Measurements from ENCODE around the gene ADA. TPM values are rescaled to one million over a fixed set of nuclear protein-coding genes. Genes with fewer than 3 reads are reported as not detected.

ADA gene
- total RNA-seq, 1 donor from 2014 or later = 11.4 TPM

GRCh38 chr20:44584162-44584561 lies 67.3 kb downstream of the ADA start:
- H3K27me3 Mint-ChIP-seq (ENCODE audit: low read depth) = no peaks in the 10 kb centered on the region
- no peak for DNase-seq (ENCODE audit: low spot score)
- H3K27ac Mint-ChIP-seq (ENCODE audit: unreplicated experiment) = no peak overlapping the region
- no peak overlapping the region for H3K4me3 Mint-ChIP-seq (ENCODE audit: unreplicated experiment)
- no peak for TF ChIP-seq CTCF (IDR thresholded peaks at IDR 0.05)
- no peaks in the 10 kb centered on the region for H3K9me3 Mint-ChIP-seq (ENCODE audit: low read depth)
- no peaks in the 10 kb centered on the region for H3K36me3 Mint-ChIP-seq (ENCODE audit: low read depth)
- H3K4me1 Mint-ChIP-seq (ENCODE audit: low read depth) = peaks cover 95% of the 10 kb centered on the region

- peak overlapping the region; percentile 67 for H3K4me3 Mint-ChIP-seq (ENCODE audit: unreplicated experiment)
- no peak for TF ChIP-seq CTCF (IDR thresholded peaks at IDR 0.05)
- H3K36me3 Mint-ChIP-seq (ENCODE audit: low read depth) = no peaks in the 10 kb centered on the region
- no peaks in the 10 kb centered on the region for H3K9me3 Mint-ChIP-seq (ENCODE audit: low read depth)
- no peaks in the 10 kb centered on the region for H3K27me3 Mint-ChIP-seq (ENCODE audit: low read depth)
- H3K4me1 Mint-ChIP-seq (ENCODE audit: low read depth) = peaks cover 87% of the 10 kb centered on the region
- no peak for DNase-seq (ENCODE audit: low spot score)
- H3K27ac Mint-ChIP-seq (ENCODE audit: unreplicated experiment) = peak overlapping the region; percentile 94
Measured at GRCh38 chr20:44583157-44583556, 68.3 kb downstream of the ADA start.

- Mint-ChIP-seq H3K36me3 (ENCODE audit: low read depth) (no peaks in the 10 kb centered on the region), H3K27me3 (ENCODE audit: low read depth) (no peaks in the 10 kb centered on the region), H3K9me3 (ENCODE audit: low read depth) (no peaks in the 10 kb centered on the region), H3K4me3 (ENCODE audit: unreplicated experiment) (peak within 1 kb of the TSS; percentile 67), H3K4me1 (ENCODE audit: low read depth) (peaks cover 82% of the 10 kb centered on the region), H3K27ac (ENCODE audit: unreplicated experiment) (peak within 1 kb of the TSS; percentile 94)
- no peak for TF ChIP-seq CTCF (IDR thresholded peaks at IDR 0.05)
- no peak for DNase-seq (ENCODE audit: low spot score)
Measured at GRCh38 chr20:44582311-44583025, 69.0 kb downstream of the ADA start, which contains the start of gene PKIG. PKIG (plus strand) TSS chr20:44582579; CDS start chr20:44614557, 31,978 bp downstream.

DNA sequence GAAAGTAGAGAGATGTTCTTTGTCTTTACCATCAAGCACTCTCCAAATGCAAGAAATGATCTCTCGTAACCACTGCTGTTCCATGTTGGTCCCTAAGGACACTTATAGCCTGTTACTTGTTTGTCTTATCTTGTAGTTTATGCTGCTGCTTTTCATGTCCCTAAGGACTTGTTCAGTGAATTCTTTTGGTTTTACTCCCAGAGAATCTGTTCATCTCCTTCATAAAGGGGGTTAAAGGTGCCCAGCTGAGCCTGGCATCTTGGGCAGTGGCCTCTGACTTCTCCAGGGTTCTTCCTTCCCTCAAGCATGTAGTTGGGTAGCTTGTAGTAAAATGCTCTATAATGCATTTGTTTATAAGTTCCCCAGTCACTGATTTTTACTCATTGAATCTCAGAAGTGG lies 70.0 kb downstream of the ADA start:
- no peak overlapping the region for H3K4me3 Mint-ChIP-seq (ENCODE audit: unreplicated experiment)
- H3K27ac Mint-ChIP-seq (ENCODE audit: unreplicated experiment) = peak overlapping the region; percentile 94
- no peak for TF ChIP-seq CTCF (IDR thresholded peaks at IDR 0.05)
- no peak for DNase-seq (ENCODE audit: low spot score)
- H3K36me3 Mint-ChIP-seq (ENCODE audit: low read depth) = no peaks in the 10 kb centered on the region
- no peaks in the 10 kb centered on the region for H3K27me3 Mint-ChIP-seq (ENCODE audit: low read depth)
- peaks cover 77% of the 10 kb centered on the region for H3K4me1 Mint-ChIP-seq (ENCODE audit: low read depth)
- H3K9me3 Mint-ChIP-seq (ENCODE audit: low read depth) = no peaks in the 10 kb centered on the region

DNA sequence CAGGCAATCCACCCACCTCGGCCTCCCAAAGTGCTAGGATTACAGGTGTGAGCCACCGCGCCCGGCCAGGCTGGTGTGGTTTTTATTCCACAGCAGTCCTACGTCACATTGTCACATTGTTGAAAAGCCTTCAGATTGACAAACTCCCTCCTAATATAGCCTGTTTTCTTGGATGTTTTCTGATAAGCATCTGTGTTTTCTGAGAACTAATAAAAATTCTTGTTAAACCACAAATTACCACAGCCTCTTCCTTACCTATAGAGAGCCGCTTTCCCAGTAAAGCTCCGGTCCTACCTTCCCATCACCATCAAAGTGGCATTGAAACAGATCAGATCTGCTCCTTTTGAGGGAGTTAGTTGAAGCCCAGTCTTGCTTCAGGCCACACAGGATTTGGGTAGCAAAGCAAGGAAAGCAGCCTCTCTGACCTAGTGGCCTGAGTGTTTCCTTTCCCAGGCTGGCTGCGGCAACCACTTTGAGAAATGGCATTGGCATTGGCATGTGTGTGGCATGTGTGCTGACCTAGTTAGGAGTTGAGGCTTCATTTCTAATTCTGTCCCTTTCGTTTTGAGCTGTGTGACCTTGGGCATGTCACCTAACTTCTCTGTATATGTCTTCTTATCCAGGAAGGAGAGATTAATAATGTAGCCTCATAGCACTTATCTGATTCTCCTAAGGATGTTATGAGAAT lies 70.8 kb downstream of the ADA start:
- Mint-ChIP-seq H3K4me3 (ENCODE audit: unreplicated experiment) (no peak overlapping the region), H3K9me3 (ENCODE audit: low read depth) (no peaks in the 10 kb centered on the region), H3K27ac (ENCODE audit: unreplicated experiment) (peak overlapping the region; percentile 36), H3K4me1 (ENCODE audit: low read depth) (peaks cover 79% of the 10 kb centered on the region), H3K27me3 (ENCODE audit: low read depth) (no peaks in the 10 kb centered on the region), H3K36me3 (ENCODE audit: low read depth) (no peaks in the 10 kb centered on the region)
- no peak for DNase-seq (ENCODE audit: low spot score)
- no peak for TF ChIP-seq CTCF (IDR thresholded peaks at IDR 0.05)

Data from chondrocyte (in vitro differentiated cells).